Dermis microvascular lymphatic vessel endothelial cell (primary cell): Measurements from ENCODE around the gene SLC10A1. TPM values are rescaled to one million over a fixed set of nuclear protein-coding genes. Genes with fewer than 3 reads are reported as not detected.
"Not testable (repeated sequence)": the region's sequence is repeated elsewhere in the genome, so short reads cannot be mapped to it uniquely, and the experiment has no call there.

Experiments used
- DNase-seq, 2 donors: peaks; one replicate each; pipeline versions ENCODE4 v3.0.0 to v3.0.0-alpha.2; 2010; ENCODE audit warnings: low read depth in 2 of 2
- total RNA-seq: library from RNA; depleted of rRNA; stranded (reverse); fragments of >200 nt; gene quantifications from 2 replicates; pipeline ENCODE4 v1.2.1, GENCODE V29; 2014

Gene SLC10A1
- not detected in 2 replicates for total RNA-seq

DNA sequence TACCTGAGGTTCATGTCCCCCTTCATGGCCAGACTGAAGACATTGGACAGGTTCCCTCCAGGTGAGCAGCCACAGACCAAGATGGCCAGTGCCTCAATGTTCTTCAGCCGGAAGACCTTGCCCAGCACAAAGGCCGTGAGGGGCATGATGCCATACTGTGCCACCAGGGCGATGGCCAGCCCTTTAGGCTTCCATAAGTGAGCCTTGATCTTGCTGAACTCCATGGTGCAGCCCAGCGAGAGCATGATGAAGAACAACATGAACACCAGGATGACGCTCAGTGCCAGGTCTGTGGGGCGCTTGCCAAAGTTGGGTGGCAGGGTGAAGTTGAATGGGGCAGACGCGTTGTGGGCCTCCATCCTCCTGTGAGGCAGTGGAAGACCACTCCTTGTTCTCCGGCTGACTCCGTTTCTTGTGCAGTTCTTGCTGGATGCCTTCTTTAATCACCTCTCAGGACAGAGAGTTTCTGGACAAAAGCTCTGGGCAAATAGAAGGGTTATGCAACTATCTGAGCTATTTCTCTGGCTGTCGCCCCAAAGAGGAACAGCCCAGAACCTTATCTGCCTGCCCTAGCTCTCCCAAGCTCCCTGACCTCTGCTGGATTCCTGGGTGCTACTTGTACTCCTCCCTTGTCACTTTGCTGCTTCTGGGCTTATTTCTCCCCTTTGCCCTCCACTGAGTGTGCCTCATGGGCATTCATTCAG, at the start of gene SLC10A1:
SLC10A1 (minus strand) TSS at position 445 of the 704 bp plus-strand sequence; CDS start at position 359, 86 bp downstream.
- no peak for DNase-seq

DNA sequence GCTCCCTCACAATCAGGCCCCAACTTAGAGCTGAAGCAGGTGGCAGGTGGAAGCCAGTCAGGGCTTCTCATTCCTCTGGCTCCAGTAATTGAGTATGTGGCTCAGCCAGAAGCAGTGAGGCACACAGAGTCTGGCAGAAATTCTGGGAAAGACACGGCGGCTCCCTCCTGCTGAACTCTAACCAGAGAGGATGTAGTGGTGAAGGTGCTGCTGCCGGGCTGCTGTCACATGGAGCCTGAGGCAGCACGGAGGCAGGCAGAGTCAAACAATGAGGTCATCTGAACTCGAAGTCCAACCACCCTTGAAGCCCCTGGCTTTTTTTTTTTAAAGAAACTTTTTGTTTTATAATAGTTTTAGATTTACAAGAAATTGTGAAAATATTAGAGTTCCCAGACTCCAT, 48.7 kb upstream of the SLC10A1 start:
- no peak for DNase-seq

- no peak for DNase-seq
Observed at GRCh38 chr14:69845050-69845581, 48.1 kb upstream of the SLC10A1 start.

DNA sequence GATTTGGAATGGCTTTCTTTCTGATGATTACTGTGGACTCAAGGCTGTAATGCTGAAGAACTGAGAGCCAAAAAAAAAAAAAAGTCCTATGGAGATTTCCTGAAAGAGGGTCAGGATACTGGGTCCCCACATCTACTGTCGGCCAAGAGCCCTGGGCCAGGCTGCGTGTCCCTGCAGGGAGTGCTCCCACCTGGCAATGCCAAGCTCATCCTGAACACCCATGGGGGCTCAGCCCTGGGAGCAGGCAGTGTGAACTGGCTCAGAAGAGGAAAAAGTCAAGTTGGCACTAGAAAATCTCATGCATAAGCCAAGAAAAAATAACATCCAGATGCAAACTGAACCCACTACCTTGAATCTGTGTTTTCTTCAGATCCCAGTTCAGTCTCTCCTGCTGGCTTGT, 47.1 kb upstream of the SLC10A1 start:
- DNase-seq, result no peak

GRCh38 chr14:69842686-69843420, 45.8 kb upstream of the SLC10A1 start:
- no peak for DNase-seq

DNA sequence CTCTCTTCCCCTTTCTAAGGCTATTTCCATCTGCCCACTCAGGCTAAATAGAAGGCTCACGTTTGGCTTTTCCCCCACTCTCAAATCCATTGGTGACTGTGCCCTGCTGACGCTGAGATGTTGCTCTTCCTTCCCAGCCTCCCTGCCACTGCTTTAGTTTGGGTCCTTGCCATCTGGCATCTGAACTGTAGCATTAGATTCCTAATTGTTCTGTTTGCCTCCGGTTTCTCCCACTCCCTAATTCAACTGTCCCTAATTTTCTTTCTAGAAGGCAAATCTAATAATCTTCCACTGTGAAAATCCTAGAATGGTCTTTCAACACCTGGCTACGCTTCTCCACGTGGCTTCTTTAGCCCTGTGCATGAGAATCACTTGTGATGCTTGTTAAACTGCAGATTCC, 44.6 kb upstream of the SLC10A1 start:
- DNase-seq, result no peak

DNA sequence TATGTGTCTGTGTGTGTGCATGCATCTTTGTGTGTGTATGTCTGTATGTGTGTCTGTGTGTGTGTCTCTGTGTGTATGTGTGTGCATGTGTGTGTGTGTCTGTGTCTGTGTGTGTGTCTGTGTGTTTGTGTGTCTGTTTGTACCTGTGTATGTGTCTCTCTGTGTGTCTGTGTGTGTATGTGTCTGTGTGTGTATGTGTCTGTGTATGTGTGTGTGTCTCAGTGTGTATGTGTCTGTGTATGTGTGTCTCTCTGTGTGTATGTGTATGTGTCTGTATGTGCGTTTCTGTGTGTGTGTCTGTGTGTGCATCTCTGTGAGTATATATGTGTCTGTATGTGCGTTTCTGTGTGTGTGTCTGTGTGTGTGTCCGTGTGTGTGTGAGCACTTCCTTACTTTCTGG, 42.6 kb upstream of the SLC10A1 start:
- DNase-seq, result no peak

- DNase-seq, result no peak
Observed at GRCh38 chr14:69838881-69839416, 41.9 kb upstream of the SLC10A1 start.

DNA sequence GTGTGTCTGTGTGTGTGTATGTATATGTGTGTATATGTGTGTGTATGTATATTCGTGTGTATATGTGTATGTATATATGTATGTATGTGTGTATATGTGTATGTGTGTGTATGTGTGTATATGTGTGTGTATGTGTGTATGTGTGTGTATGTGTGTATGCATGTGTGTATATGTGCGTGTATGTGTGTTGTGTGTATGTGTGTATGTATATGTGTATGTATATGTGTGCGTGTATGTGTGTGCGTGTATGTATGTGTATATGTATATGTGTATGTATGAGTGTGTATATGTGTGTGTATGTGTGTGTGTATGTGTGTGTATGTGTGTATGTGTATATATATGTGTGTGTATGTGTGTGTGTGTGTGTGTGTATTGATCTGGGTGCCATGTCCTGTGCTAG, 31.8 kb upstream of the SLC10A1 start:
- DNase-seq, result no peak

GRCh38 chr14:69828354-69828753, 31.3 kb upstream of the SLC10A1 start:
- DNase-seq, result no peak

DNA sequence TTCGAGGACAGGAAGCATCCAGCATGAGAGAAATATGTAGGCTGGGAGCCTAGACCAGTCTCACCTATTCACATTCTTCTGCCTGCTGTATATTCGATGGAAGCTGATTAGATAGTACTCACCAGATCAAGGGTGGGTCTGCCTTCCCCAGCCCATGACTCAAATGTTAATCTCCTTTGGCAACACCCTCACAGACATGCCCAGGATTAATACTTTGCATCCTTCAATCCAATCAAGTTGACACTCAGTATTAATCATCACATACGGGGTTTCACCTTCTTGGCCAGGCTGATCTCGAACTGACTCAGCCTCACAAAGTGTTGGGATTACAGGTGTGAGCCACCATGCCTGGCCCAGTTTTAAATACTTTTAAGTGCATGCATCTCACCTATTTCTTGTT, 30.5 kb upstream of the SLC10A1 start:
- no peak for DNase-seq

- no peak for DNase-seq
Observed at GRCh38 chr14:69822456-69822855, 25.4 kb upstream of the SLC10A1 start.

GRCh38 chr14:69820991-69821390, 23.9 kb upstream of the SLC10A1 start:
- no peak for DNase-seq

DNA sequence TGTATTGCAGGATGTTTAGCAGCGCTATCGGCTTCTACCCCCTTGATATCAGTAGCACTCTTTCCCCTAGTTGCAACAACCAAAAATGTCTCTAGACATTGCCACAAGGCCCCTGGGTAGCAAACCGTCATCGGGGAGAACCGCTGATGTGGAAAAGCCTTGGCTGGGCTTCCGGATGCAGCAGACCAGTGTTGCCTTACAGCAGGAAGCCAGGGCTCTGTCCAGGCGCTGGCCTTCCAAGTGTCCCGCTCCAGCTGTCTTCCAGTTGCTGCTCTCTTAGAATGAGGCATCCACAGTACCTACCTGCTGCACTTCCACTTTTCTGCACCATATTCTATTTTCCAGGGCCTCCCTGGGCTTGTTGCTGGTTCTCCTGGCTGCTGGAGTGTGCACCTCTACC, 22.6 kb upstream of the SLC10A1 start:
- peak in 1 of 2 donors; percentile 7 for DNase-seq

- DNase-seq, result peak; percentile 41 to 62
Observed at GRCh38 chr14:69818758-69819191, 21.7 kb upstream of the SLC10A1 start.

GRCh38 chr14:69816216-69816615, 19.2 kb upstream of the SLC10A1 start:
- no peak for DNase-seq

DNA sequence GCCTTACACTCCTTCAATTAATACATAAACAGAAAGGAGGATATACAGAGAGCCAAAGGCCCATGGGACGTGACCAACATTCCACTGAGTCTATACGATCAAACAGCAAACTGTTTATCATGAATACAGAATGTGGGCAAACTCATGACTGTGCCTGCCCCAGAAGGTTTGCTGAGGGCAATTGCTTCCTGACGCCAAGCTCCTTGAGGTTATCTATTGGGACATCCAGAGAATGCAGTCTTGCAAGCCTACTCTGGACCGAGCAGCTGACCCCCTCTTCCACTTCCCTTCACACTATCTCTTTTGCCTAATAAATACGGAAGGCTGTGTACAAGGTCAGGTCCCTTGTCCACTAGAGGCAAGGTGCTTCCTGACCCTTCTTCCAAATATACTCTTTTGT, 18.5 kb upstream of the SLC10A1 start:
- DNase-seq, result no peak

DNA sequence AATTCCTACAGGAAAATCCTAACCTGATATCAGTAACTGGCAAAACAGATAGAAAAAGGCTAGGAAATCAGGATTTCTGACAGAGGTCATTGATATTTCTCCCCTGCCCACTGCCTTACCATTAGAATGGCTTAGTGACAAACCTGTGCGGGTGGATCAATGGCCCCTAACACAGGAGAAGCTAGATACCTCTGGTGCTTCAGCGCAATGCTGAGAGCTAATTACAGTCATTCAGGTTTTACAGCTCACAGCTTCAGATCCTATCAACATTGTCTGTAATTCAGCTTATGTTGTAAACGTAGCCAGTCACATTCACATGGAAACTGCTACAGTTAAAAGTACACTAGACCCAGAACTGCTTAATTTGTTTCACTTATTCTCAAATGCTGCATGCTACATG, 17.4 kb upstream of the SLC10A1 start:
- DNase-seq, result no peak

- DNase-seq, result not testable (repeated sequence)
Observed at GRCh38 chr14:69813346-69813745, 16.3 kb upstream of the SLC10A1 start.

DNA sequence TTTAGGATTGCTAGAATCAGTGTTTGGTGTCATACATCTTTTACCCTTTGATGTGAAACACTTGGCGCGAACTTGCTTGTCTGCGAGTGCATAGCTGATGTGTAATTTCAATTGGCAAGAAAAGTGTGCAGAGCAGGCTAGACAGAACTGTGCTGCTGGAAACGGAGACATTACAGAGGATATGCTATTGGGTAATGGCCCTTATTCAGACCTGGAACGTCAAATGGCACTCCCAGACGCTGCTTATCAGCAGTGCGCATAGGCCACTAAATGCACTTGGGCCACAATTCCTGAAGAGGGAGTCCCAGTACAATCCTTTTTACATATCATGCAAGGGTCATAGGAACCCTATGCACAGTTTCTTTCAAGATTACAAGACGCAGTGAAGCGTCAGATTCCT, 15.7 kb upstream of the SLC10A1 start:
- DNase-seq, result no peak

- no peak for DNase-seq
Observed at GRCh38 chr14:69811868-69812252, 14.8 kb upstream of the SLC10A1 start.

GRCh38 chr14:69811227-69811867, 14.3 kb upstream of the SLC10A1 start:
- no peak for DNase-seq
